HCT116 (cell line): Measurements from ENCODE around the gene SIPA1L3. TPM values are rescaled to one million over a fixed set of nuclear protein-coding genes. Genes with fewer than 3 reads are reported as not detected.
"Not testable (repeated sequence)": the region's sequence is repeated elsewhere in the genome, so short reads cannot be mapped to it uniquely, and the experiment has no call there.

Experiments used
- ATAC-seq: fragments of 200-7000 bp; cut with Tn5 transposase; 2 replicates; pipeline ENCODE4 v1.9.1; 2020; ENCODE audit warnings: mild to moderate bottlenecking, moderate library complexity
- BruUV-seq: library from RNA; stranded (reverse); fragments of 400-500 nt; replicated peaks from 2 replicates; lab custom pipeline; 2021; lab: Mats Ljungman, UMichigan
- CTCF ChIA-PET: fragments of 300-600 bp; sonication (Branson Sonifier 250); formaldehyde crosslinking; loops from one replicate; lab custom pipeline; 2021; ENCODE audit warnings: antibody characterized with exemption; lab: Charles Lee
- POLR2A ChIA-PET: fragments of 300-600, 350-600 bp; sonication (Branson Sonifier 250); formaldehyde crosslinking; loops from one replicate; lab custom pipeline; 2021; ENCODE audit warnings: antibody characterized with exemption; lab: Charles Lee
- RAD21 ChIA-PET, 2 experiments: fragments of 300-600 bp; sonication (Branson Sonifier 250); formaldehyde crosslinking; loops; one replicate each; lab custom pipeline; 2023; ENCODE audit warnings: low total read pairs in 2 of 2; ENCODE audit not compliant: uncharacterized antibody in 2 of 2, unreplicated experiment in 2 of 2, low non-redundant PET in 1 of 2; lab: Charles Lee
- DNase-seq: peaks from one replicate; pipeline ENCODE4 v3.0.0-alpha.2; 2010; ENCODE audit warnings: low read depth, low spot score
- H2AFZ ChIP-seq: fragments of 200-600 bp; shearing (Covaris generic), sonication (generic); 2 replicates; pipeline ENCODE4 v1.6.1; 2017; ENCODE audit warnings: low read depth, mixed run types, mixed read lengths, antibody characterized with exemption, low read length; ENCODE audit not compliant: poor library complexity, severe bottlenecking
- H3K27ac ChIP-seq: 2 replicates; pipeline ENCODE4 v1.5.1; 2012; ENCODE audit warnings: low read depth, low read length
- H3K27me3 ChIP-seq: fragments of 200-600 bp; sonication (generic); 2 replicates; pipeline ENCODE4 v1.6.1; 2016; ENCODE audit warnings: mixed run types, low read length, mixed read lengths; ENCODE audit not compliant: insufficient read depth
- H3K36me3 ChIP-seq, 2 experiments: fragments of 200-500 bp in 1 of 2; fragments of 200-600 bp in 1 of 2; sonication (Bioruptor generic) in 1 of 2; sonication (generic) in 1 of 2; 2 replicates each; pipeline versions ENCODE4 v1.5.1 to v1.6.1; 2014 to 2016; ENCODE audit warnings: low read length in 2 of 2, inconsistent platforms in 1 of 2, mixed read lengths in 1 of 2, mixed run types in 1 of 2; ENCODE audit not compliant: insufficient read depth in 2 of 2, control insufficient read depth in 1 of 2
- H3K4me1 ChIP-seq, 2 experiments: fragments of 200-600 bp in 1 of 2; sonication (generic) in 1 of 2; 2 replicates each; pipeline versions ENCODE4 v1.5.1 to v1.6.1; 2012 to 2017; ENCODE audit warnings: low read length in 2 of 2, inconsistent platforms in 1 of 2, mild to moderate bottlenecking in 1 of 2, mixed read lengths in 1 of 2, mixed run types in 1 of 2, moderate library complexity in 1 of 2; ENCODE audit not compliant: insufficient read depth in 2 of 2, control insufficient read depth in 1 of 2
- H3K4me2 ChIP-seq: fragments of 200-600 bp; sonication (generic); 2 replicates; pipeline ENCODE4 v1.6.1; 2017; ENCODE audit warnings: mixed run types, low read length, mixed read lengths
- H3K4me3 ChIP-seq, 2 experiments: fragments of 200-600 bp in 1 of 2; sonication (generic) in 1 of 2; replicated peaks in 1 of 2; 2 replicates each; pipeline ENCODE4 v1.5.1; 2011 to 2016; ENCODE audit warnings: low read length in 2 of 2, control low read depth in 1 of 2, low read depth in 1 of 2, mild to moderate bottlenecking in 1 of 2, mixed read lengths in 1 of 2, mixed run types in 1 of 2
- H3K79me2 ChIP-seq: fragments of 200-600 bp; sonication (generic); 2 replicates; pipeline ENCODE4 v1.6.1; 2017; ENCODE audit warnings: mild to moderate bottlenecking, mixed run types, low read length, moderate library complexity, mixed read lengths; ENCODE audit not compliant: insufficient read depth
- H3K9ac ChIP-seq: fragments of 200-600 bp; sonication (generic); 2 replicates; pipeline ENCODE4 v1.6.1; 2016; ENCODE audit warnings: low read length, mixed read lengths
- H3K9me2 ChIP-seq: fragments of 200-600 bp; sonication (generic), shearing (Covaris generic); 2 replicates; pipeline ENCODE4 v1.6.1; 2017; ENCODE audit warnings: mixed run types, mild to moderate bottlenecking, moderate library complexity; ENCODE audit not compliant: insufficient read depth
- H3K9me3 ChIP-seq, 2 experiments: fragments of 200-500 bp in 1 of 2; fragments of 200-600 bp in 1 of 2; sonication (Bioruptor generic) in 1 of 2; sonication (generic) in 1 of 2; 2 replicates each; pipeline ENCODE4 v1.6.1; 2014 to 2017; ENCODE audit warnings: low read length in 2 of 2, mixed read lengths in 2 of 2, inconsistent platforms in 1 of 2, low read depth in 1 of 2, mild to moderate bottlenecking in 1 of 2, mixed run types in 1 of 2, moderate library complexity in 1 of 2; ENCODE audit not compliant: control insufficient read depth in 1 of 2, insufficient read depth in 1 of 2
- H4K20me1 ChIP-seq: fragments of 200-600 bp; sonication (generic), shearing (Covaris generic); 2 replicates; pipeline ENCODE4 v1.6.1; 2017; ENCODE audit warnings: mixed run types, mild to moderate bottlenecking, moderate library complexity; ENCODE audit not compliant: insufficient read depth
- ATF3 ChIP-seq: IDR thresholded peaks from 2 replicates; pipeline ENCODE4 v1.6.1; 2012
- CEBPB ChIP-seq: IDR thresholded peaks from 2 replicates; pipeline ENCODE4 v1.6.1; 2012; ENCODE audit warnings: low read depth
- EGR1 ChIP-seq: IDR thresholded peaks from 2 replicates; pipeline ENCODE4 v1.6.1; 2012; ENCODE audit warnings: low read depth
- ELF1 ChIP-seq: IDR thresholded peaks from 2 replicates; pipeline ENCODE4 v1.6.1; 2012; ENCODE audit warnings: low read depth, borderline replicate concordance
- EZH2phosphoT487 ChIP-seq: fragments of 200-600 bp; IDR thresholded peaks from 2 replicates; pipeline ENCODE4 v1.6.1; 2018; ENCODE audit warnings: antibody characterized with exemption, borderline replicate concordance
- POLR2AphosphoS5 ChIP-seq: IDR thresholded peaks from 2 replicates; pipeline ENCODE4 v1.6.1; 2011; ENCODE audit warnings: mild to moderate bottlenecking, low read depth, low read length, moderate library complexity
- SP1 ChIP-seq: IDR thresholded peaks from 2 replicates; pipeline ENCODE4 v1.6.1; 2012; ENCODE audit warnings: low read depth
- SRF ChIP-seq: IDR thresholded peaks from 2 replicates; pipeline ENCODE4 v1.6.1; 2012; ENCODE audit warnings: low read depth
- ZFX ChIP-seq: fragments of 450-650 bp; IDR thresholded peaks from 2 replicates; pipeline ENCODE4 v1.6.1; 2017
- ZNF274 ChIP-seq: fragments of 200-500 bp; sonication (Bioruptor generic); IDR thresholded peaks from 2 replicates; pipeline ENCODE4 v1.6.1; 2014; ENCODE audit warnings: mild to moderate bottlenecking, low read depth, low read length, inconsistent platforms
- intact Hi-C: fragments of 100-400 bp; cut with micrococcal nuclease; formaldehyde crosslinking; loops from 2 replicates; pipeline ENCODE4 v1.10.0; 2022
- total RNA-seq: library from RNA; stranded (reverse); gene quantifications from one replicate; pipeline ENCODE4 v1.2.1, GENCODE V29; 2021; ENCODE audit not compliant: unreplicated experiment

SIPA1L3 gene
- total RNA-seq, 1 experiment from 2014 or later = 41.8 TPM

GRCh38 chr19:37906869-37907734, at the start of gene SIPA1L3 (continued):
- TF ChIP-seq ZNF274 (no peak), SP1 (no peak), CEBPB (no peak), ZFX (peak; percentile 59; the same call in 1 of the 2 replicates), POLR2AphosphoS5 (peak; percentile 79), EZH2phosphoT487 (no peak), ATF3 (no peak), SRF (no peak)

- ATAC-seq = no peak
- Histone ChIP-seq H3K79me2 (no peaks in the 10 kb centered on the region), H3K4me3 (no peak overlapping the region), H3K9me3 (no peaks in the 10 kb centered on the region), H3K9me2 (no peaks in the 10 kb centered on the region), H2AFZ (no peak overlapping the region), H3K4me2 (no peak overlapping the region), H3K36me3 (no peaks in the 10 kb centered on the region), H3K9ac (no peak overlapping the region), H4K20me1 (no peaks in the 10 kb centered on the region), H3K27me3 (no peaks in the 10 kb centered on the region), H3K4me1 (no peaks in the 10 kb centered on the region), H3K27ac (no peak overlapping the region)
- RAD21 ChIA-PET = no interaction called here
- no peak for DNase-seq
- no TSS peak for BruUV-seq
- intact Hi-C loops = no loop called here
- CTCF ChIA-PET = no interaction called here
- POLR2A ChIA-PET = interaction anchor here (1.3 kb wide), 1 partner anchor 42 kb away, joined by 3 read pairs; the partner anchor contains the start of gene WDR87
- TF ChIP-seq EZH2phosphoT487 (no peak), POLR2AphosphoS5 (no peak), SP1 (no peak), EGR1 (no peak), ZNF274 (no peak), ELF1 (no peak), ZFX (no peak)
Observed at GRCh38 chr19:37864501-37864900, 42.5 kb upstream of the SIPA1L3 start.

GRCh38 chr19:37865930-37866329, 41.1 kb upstream of the SIPA1L3 start:
- CTCF ChIA-PET, H3K4me3 ChIP-seq, H3K9me2 ChIP-seq, ATAC-seq, RAD21 ChIA-PET, H3K27ac ChIP-seq, H3K9ac ChIP-seq, DNase-seq, H2AFZ ChIP-seq, H3K79me2 ChIP-seq, H3K4me1 ChIP-seq, BruUV-seq, H4K20me1 ChIP-seq, H3K4me2 ChIP-seq, H3K9me3 ChIP-seq, H3K36me3 ChIP-seq, intact Hi-C loops, H3K27me3 ChIP-seq: not testable (repeated sequence)
- POLR2A ChIA-PET = interaction anchor here (1.3 kb wide), 1 partner anchor 41 kb away, joined by 3 read pairs; the partner anchor contains the start of gene WDR87
